Tibial nerve (tissue), 4 donors: ENCODE measurements around the gene ALDH3A2. TPM values are rescaled to one million over a fixed set of nuclear protein-coding genes. Genes with fewer than 3 reads are reported as not detected.

Source experiments
- DNase-seq, 2 donors: peaks; one replicate each; pipeline ENCODE4 v3.0.0-alpha.2; 2019; ENCODE audit warnings: low spot score in 2 of 2
- H3K27ac ChIP-seq, 4 donors: fragments of 200-600 bp; sonication (generic) in 3 of 4; one replicate each; pipeline ENCODE4 v1.5.1; 2017 to 2019; ENCODE audit warnings: mild to moderate bottlenecking in 1 of 4
- H3K27me3 ChIP-seq, 2 donors: fragments of 200-600 bp; sonication (generic) in 1 of 2; one replicate each; pipeline versions ENCODE4 v1.5.1 to v1.6.0; 2017 to 2019
- H3K36me3 ChIP-seq, 3 donors: fragments of 200-600 bp; sonication (generic); one replicate each; pipeline ENCODE4 v1.5.1; 2018 to 2019
- H3K4me1 ChIP-seq, 4 donors: fragments of 200-600 bp; sonication (generic) in 3 of 4; one replicate each; pipeline ENCODE4 v1.5.1; 2017 to 2019
- H3K4me3 ChIP-seq, 4 donors: fragments of 200-600 bp; sonication (generic) in 3 of 4; one replicate each; pipeline ENCODE4 v1.5.1; 2017 to 2019; ENCODE audit warnings: mild to moderate bottlenecking in 1 of 4, moderate library complexity in 1 of 4
- H3K9me3 ChIP-seq, 4 donors: fragments of 200-600 bp; sonication (generic) in 3 of 4; one replicate each; pipeline ENCODE4 v1.5.1; 2017 to 2019
- CTCF ChIP-seq, 5 experiments: fragments of 200-600 bp in 3 of 5; fragments of 450-650 bp in 2 of 5; sonication (generic) in 3 of 5; IDR thresholded peaks; one replicate each; pipeline ENCODE4 v1.5.1; 2016 to 2019; ENCODE audit warnings: antibody characterized with exemption in 5 of 5, mild to moderate bottlenecking in 3 of 5, moderate library complexity in 2 of 5
- EP300 ChIP-seq, 2 donors: sonication (generic); formaldehyde crosslinking; IDR thresholded peaks; one replicate each; pipeline ENCODE4 v1.6.1; 2017; ENCODE audit warnings: antibody characterized with exemption in 2 of 2, mild to moderate bottlenecking in 1 of 2
- POLR2A ChIP-seq, 2 donors: fragments of 450-650 bp; IDR thresholded peaks; one replicate each; pipeline ENCODE4 v1.6.1; 2017; ENCODE audit warnings: antibody characterized with exemption in 2 of 2, mild to moderate bottlenecking in 2 of 2, moderate library complexity in 2 of 2
- WGBS, 2 donors: methylation state at CpG; one replicate each; pipeline ENCODE4 v1.1.5; 2018; 5-methylcytosine and 5-hydroxymethylcytosine counted together
- total RNA-seq, 4 donors: library from RNA; depleted of rRNA; stranded (reverse); fragments of >200 nt; gene quantifications; one replicate each; pipeline ENCODE4 v1.1.0, GENCODE V29; 2016

The ALDH3A2 gene
- total RNA-seq, 4 donors from 2014 or later = 84.3 to 152 (median 105) TPM

GRCh38 chr17:19712436-19713004 lies 64.0 kb downstream of the ALDH3A2 start:
- 80 to 84% methylated on average over 12 of the region's 12 CpGs for WGBS, 2 donors
- TF ChIP-seq CTCF (IDR thresholded peaks at IDR 0.05) = no peak
- TF ChIP-seq POLR2A (IDR thresholded peaks at IDR 0.05) = no peak
- no peak for TF ChIP-seq EP300 (IDR thresholded peaks at IDR 0.05)
- DNase-seq = no peak
- Histone ChIP-seq H3K4me3 (no peak overlapping the region), H3K27ac (no peak overlapping the region), H3K36me3 (no peaks in the 10 kb centered on the region), H3K9me3 (no peaks in the 10 kb centered on the region), H3K27me3 (no peaks in the 10 kb centered on the region), H3K4me1 (no peaks in the 10 kb centered on the region)

- Histone ChIP-seq H3K36me3 (no peaks in the 10 kb centered on the region), H3K27ac (no peak overlapping the region), H3K9me3 (no peaks in the 10 kb centered on the region), H3K4me3 (no peak overlapping the region), H3K4me1 (peaks cover 0 to 6% (median 2%) of the 10 kb centered on the region in 4 donors), H3K27me3 (no peaks in the 10 kb centered on the region)
- DNase-seq = no peak
- TF ChIP-seq EP300 (IDR thresholded peaks at IDR 0.05) (no peak), CTCF (IDR thresholded peaks at IDR 0.05) (no peak), POLR2A (IDR thresholded peaks at IDR 0.05) (no peak)
- WGBS, 2 donors = 76 to 89% methylated on average over 8 to 13 of the region's 16 CpGs
Measured at GRCh38 chr17:19713462-19713861, 64.9 kb downstream of the ALDH3A2 start.

- no peaks in the 10 kb centered on the region for H3K9me3 ChIP-seq
- H3K4me3 ChIP-seq = no peak overlapping the region
- TF ChIP-seq CTCF (IDR thresholded peaks at IDR 0.05) = no peak
- no peak for TF ChIP-seq POLR2A (IDR thresholded peaks at IDR 0.05)
- TF ChIP-seq EP300 (IDR thresholded peaks at IDR 0.05) = no peak
- no peaks in the 10 kb centered on the region for H3K36me3 ChIP-seq
- WGBS, 2 donors = 89 to 90% methylated on average over 21 to 28 of the region's 28 CpGs
- H3K27ac ChIP-seq = no peak overlapping the region
- no peak for DNase-seq
- H3K4me1 ChIP-seq = peaks cover 0 to 10% (median 3%) of the 10 kb centered on the region in 4 donors
- no peaks in the 10 kb centered on the region for H3K27me3 ChIP-seq
Measured at GRCh38 chr17:19713901-19714361, 65.4 kb downstream of the ALDH3A2 start.

GRCh38 chr17:19714542-19715411 lies 66.2 kb downstream of the ALDH3A2 start:
- no peak for DNase-seq
- Histone ChIP-seq H3K27ac (no peak overlapping the region), H3K4me1 (peaks cover 0 to 12% (median 3%) of the 10 kb centered on the region in 4 donors), H3K36me3 (no peaks in the 10 kb centered on the region), H3K9me3 (no peaks in the 10 kb centered on the region), H3K4me3 (no peak overlapping the region), H3K27me3 (no peaks in the 10 kb centered on the region)
- WGBS, 2 donors = 84 to 91% methylated on average over 25 of the region's 27 CpGs
- TF ChIP-seq EP300 (IDR thresholded peaks at IDR 0.05) = no peak
- TF ChIP-seq CTCF (IDR thresholded peaks at IDR 0.05) = no peak
- TF ChIP-seq POLR2A (IDR thresholded peaks at IDR 0.05) = no peak
